Hepatocyte (in vitro differentiated cells): ENCODE results near the gene SLC47A2. TPM values are rescaled to one million over a fixed set of nuclear protein-coding genes. Genes with fewer than 3 reads are reported as not detected.

Experiments used
- DNase-seq: peaks from one replicate; pipeline ENCODE4 v3.0.0-alpha.2; 2016; ENCODE audit warnings: low spot score
- H2AFZ ChIP-seq: fragments of 200-600 bp; sonication (generic); 2 replicates; pipeline ENCODE4 v1.6.0; 2016; ENCODE audit warnings: antibody characterized with exemption, mild to moderate bottlenecking
- H3K27ac ChIP-seq: fragments of 200-600 bp; sonication (generic); 2 replicates; pipeline ENCODE4 v1.5.1; 2016; ENCODE audit warnings: mild to moderate bottlenecking
- H3K27me3 ChIP-seq: fragments of 200-600 bp; sonication (generic); 2 replicates; pipeline ENCODE4 v1.6.1; 2016
- H3K36me3 ChIP-seq: fragments of 200-600 bp; sonication (generic); replicated peaks from 2 replicates; pipeline ENCODE4 v1.5.1; 2016; ENCODE audit warnings: low read depth; ENCODE audit not compliant: insufficient read depth
- H3K4me1 ChIP-seq: fragments of 200-600 bp; sonication (generic); 2 replicates; pipeline ENCODE4 v1.5.1; 2016; ENCODE audit warnings: mild to moderate bottlenecking, moderate library complexity; ENCODE audit not compliant: insufficient read depth
- H3K4me2 ChIP-seq: fragments of 200-600 bp; sonication (generic); 2 replicates; pipeline ENCODE4 v1.6.0; 2016
- H3K4me3 ChIP-seq: fragments of 200-600 bp; sonication (generic); 2 replicates; pipeline ENCODE4 v1.5.1; 2016; ENCODE audit warnings: mild to moderate bottlenecking
- H3K79me2 ChIP-seq: fragments of 200-600 bp; sonication (generic); 2 replicates; pipeline ENCODE4 v1.6.0; 2017; ENCODE audit warnings: mild to moderate bottlenecking
- H3K9me2 ChIP-seq: fragments of 200-600 bp; sonication (generic); replicated peaks from 2 replicates; pipeline ENCODE4 v1.6.0; 2017; ENCODE audit warnings: mild to moderate bottlenecking; ENCODE audit not compliant: insufficient read depth
- H3K9me3 ChIP-seq: fragments of 200-600 bp; sonication (generic); 2 replicates; pipeline ENCODE4 v1.5.1; 2016; ENCODE audit warnings: low read depth, mild to moderate bottlenecking
- H4K20me1 ChIP-seq: fragments of 200-600 bp; sonication (generic); 2 replicates; pipeline ENCODE4 v1.6.0; 2016; ENCODE audit warnings: mild to moderate bottlenecking; ENCODE audit not compliant: insufficient read depth, poor library complexity, severe bottlenecking
- CTCF ChIP-seq: fragments of 200-600 bp; sonication (generic); IDR thresholded peaks from 2 replicates; pipeline ENCODE4 v1.5.1; 2016; ENCODE audit warnings: antibody characterized with exemption, mild to moderate bottlenecking; ENCODE audit not compliant: poor library complexity
- EZH2 ChIP-seq: fragments of 200-600 bp; sonication (generic); IDR thresholded peaks from 2 replicates; pipeline ENCODE4 v1.6.1; 2016; ENCODE audit warnings: antibody characterized with exemption, mild to moderate bottlenecking, borderline replicate concordance
- EZH2phosphoT487 ChIP-seq: fragments of 200-600 bp; sonication (generic); IDR thresholded peaks from one replicate; pipeline ENCODE4 v1.6.1; 2018; ENCODE audit warnings: antibody characterized with exemption, mild to moderate bottlenecking, low read depth, moderate library complexity; ENCODE audit not compliant: unreplicated experiment, severe bottlenecking
- WGBS: methylation state at CpG from one replicate; pipeline ENCODE4 v1.1.6; 2016; ENCODE audit warnings: low lambda C conversion rate; ENCODE audit errors: missing lambda C conversion rate; 5-methylcytosine and 5-hydroxymethylcytosine counted together
- polyA plus RNA-seq: library from polyadenylated mRNA; unstranded; fragments of >200 nt; fragmentation: Nextera tagmentation; extraction: Ambion mirVana; gene quantifications from 2 replicates; pipeline ENCODE4 v1.2.1, GENCODE V29; 2016
- total RNA-seq: library from RNA; depleted of rRNA; stranded (reverse); fragments of >200 nt; gene quantifications from 2 replicates; pipeline ENCODE4 v1.2.3, GENCODE V29; 2014

Gene SLC47A2
- total and polyA plus RNA-seq, 2 experiments from 2014 or later: 0.07 TPM; not detected in 1

GRCh38 chr17:19726631-19727376, 10.4 kb upstream of the SLC47A2 start:
- TF ChIP-seq EZH2 (no peak), EZH2phosphoT487 (no peak), CTCF (no peak)
- DNase-seq: no peak
- no peak overlapping the region for H3K4me2 ChIP-seq
- no peaks in the 10 kb centered on the region for H3K9me2 ChIP-seq
- no peaks in the 10 kb centered on the region for H3K9me3 ChIP-seq
- H3K27ac ChIP-seq: peak overlapping the region; percentile 91
- 93% methylated on average over 7 of the region's 7 CpGs for WGBS
- H3K36me3 ChIP-seq: no peaks in the 10 kb centered on the region
- no peaks in the 10 kb centered on the region for H3K27me3 ChIP-seq
- no peak overlapping the region for H3K4me3 ChIP-seq
- peaks cover 18% of the 10 kb centered on the region for H3K4me1 ChIP-seq
- H3K79me2 ChIP-seq: no peaks in the 10 kb centered on the region
- peak overlapping the region; percentile 21 for H2AFZ ChIP-seq
- no peaks in the 10 kb centered on the region for H4K20me1 ChIP-seq

GRCh38 chr17:19725486-19725885, 9.1 kb upstream of the SLC47A2 start:
- Histone ChIP-seq H3K27ac (no peak overlapping the region), H3K79me2 (no peaks in the 10 kb centered on the region), H3K27me3 (no peaks in the 10 kb centered on the region), H2AFZ (no peak overlapping the region), H3K36me3 (no peaks in the 10 kb centered on the region), H3K9me3 (no peaks in the 10 kb centered on the region), H4K20me1 (no peaks in the 10 kb centered on the region), H3K9me2 (no peaks in the 10 kb centered on the region), H3K4me1 (peaks cover 20% of the 10 kb centered on the region), H3K4me3 (no peak overlapping the region), H3K4me2 (no peak overlapping the region)
- no peak for DNase-seq
- WGBS: 94% methylated on average over 5 of the region's 5 CpGs
- TF ChIP-seq EZH2: no peak
- no peak for TF ChIP-seq EZH2phosphoT487
- no peak for TF ChIP-seq CTCF

- Histone ChIP-seq H3K4me1 (peaks cover 24% of the 10 kb centered on the region), H3K4me3 (no peak overlapping the region), H3K9me2 (no peaks in the 10 kb centered on the region), H4K20me1 (no peaks in the 10 kb centered on the region), H3K27me3 (no peaks in the 10 kb centered on the region), H3K36me3 (no peaks in the 10 kb centered on the region), H2AFZ (no peak overlapping the region), H3K4me2 (no peak overlapping the region), H3K27ac (no peak overlapping the region), H3K9me3 (no peaks in the 10 kb centered on the region), H3K79me2 (no peaks in the 10 kb centered on the region)
- 95% methylated on average over 35 of the region's 55 CpGs for WGBS
- no peak for DNase-seq
- TF ChIP-seq EZH2phosphoT487 (no peak), CTCF (no peak), EZH2 (no peak)
These were observed 8.4 kb upstream of the SLC47A2 start for GRCh38 chr17:19724501-19725420.
